Epidermal melanocyte (primary cell): ENCODE results near the gene TAF7.
"Not testable (repeated sequence)": the region's sequence is repeated elsewhere in the genome, so short reads cannot be mapped to it uniquely, and the experiment has no call there.

Experiments used
- DNase-seq: peaks from one replicate; pipeline ENCODE4 v3.0.0; 2011; ENCODE audit warnings: low spot score; ENCODE audit not compliant: insufficient read length

The TAF7 gene

GRCh38 chr5:141320225-141321169 is at the start of gene TAF7:
Gene TAF7, minus strand, starts transcription at chr5:141320784. Its CDS starts 740 bp downstream, at chr5:141320044.
- peak; percentile 80 for DNase-seq

DNA sequence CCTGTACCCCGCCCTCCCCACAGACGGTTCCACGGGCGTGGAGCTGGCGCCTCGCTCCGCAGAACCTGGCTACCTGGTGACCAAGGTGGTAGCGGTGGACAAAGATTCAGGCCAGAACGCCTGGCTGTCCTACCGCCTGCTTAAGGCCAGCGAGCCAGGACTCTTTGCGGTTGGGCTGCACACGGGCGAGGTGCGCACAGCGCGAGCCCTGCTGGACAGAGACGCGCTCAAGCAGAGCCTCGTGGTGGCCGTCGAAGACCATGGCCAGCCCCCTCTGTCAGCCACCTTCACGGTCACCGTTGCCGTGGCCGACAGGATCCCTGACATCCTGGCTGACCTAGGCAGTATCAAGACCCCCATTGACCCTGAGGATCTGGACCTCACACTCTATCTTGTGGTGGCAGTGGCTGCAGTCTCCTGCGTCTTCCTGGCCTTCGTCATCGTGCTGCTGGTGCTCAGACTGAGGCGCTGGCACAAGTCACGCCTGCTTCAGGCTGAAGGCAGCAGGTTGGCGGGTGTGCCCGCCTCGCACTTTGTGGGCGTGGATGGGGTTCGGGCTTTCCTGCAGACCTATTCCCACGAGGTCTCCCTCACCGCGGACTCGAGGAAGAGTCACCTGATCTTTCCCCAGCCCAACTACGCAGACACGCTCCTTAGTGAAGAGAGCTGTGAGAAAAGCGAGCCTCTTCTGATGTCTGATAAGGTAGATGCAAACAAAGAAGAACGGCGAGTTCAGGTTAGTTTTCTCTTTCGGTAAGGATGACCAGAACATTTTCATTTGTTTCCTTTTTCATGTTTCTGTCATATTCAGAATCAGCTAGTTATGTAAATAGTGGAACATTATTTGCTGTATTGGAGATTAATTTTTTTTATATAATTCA is 45.7 kb upstream of the TAF7 start:
- no peak for DNase-seq

DNA sequence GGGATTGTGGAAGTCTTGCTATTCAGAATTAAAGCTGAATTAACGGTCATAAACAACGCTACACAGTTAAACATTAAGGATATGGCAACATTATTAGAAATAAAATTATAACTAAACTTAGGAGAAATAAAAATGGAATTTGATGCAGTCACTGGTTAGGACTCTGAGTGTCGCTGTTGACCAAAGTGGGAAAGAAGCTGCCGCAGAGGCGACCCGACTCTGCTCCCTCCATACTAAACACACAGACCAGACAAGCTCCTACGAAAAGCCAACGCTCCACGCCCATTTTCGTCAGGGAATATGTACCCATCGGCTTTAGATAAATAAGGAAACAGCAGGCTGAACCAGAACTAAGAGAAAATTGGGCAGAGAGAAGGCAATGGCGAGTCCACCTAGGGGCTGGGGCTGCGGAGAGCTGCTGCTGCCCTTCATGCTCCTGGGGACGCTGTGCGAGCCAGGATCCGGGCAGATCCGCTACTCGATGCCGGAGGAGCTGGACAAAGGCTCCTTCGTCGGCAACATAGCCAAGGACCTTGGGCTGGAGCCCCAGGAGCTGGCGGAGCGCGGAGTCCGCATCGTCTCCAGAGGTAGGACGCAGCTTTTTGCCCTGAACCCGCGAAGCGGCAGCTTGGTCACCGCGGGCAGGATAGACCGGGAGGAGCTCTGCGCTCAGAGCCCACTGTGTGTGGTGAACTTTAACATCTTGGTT is 43.5 kb upstream of the TAF7 start, which contains the start of gene PCDHGA5:
Gene PCDHGA5, plus strand, starts transcription at position 211 of the 709 bp plus-strand sequence. Its CDS starts 169 bp downstream, at position 380.
- no peak for DNase-seq

- DNase-seq, result no peak
Measured at GRCh38 chr5:141362719-141363118, 42.1 kb upstream of the TAF7 start.

- DNase-seq, result no peak
Measured at GRCh38 chr5:141360685-141361084, 40.1 kb upstream of the TAF7 start.

GRCh38 chr5:141359790-141360426 is 39.3 kb upstream of the TAF7 start, which contains the start of gene PCDHGB2:
Gene PCDHGB2, plus strand, starts transcription at chr5:141359994. Its CDS starts 142 bp downstream, at chr5:141360136.
- DNase-seq, result no peak

- no peak for DNase-seq
Measured at GRCh38 chr5:141356950-141357349, 36.4 kb upstream of the TAF7 start.

DNA sequence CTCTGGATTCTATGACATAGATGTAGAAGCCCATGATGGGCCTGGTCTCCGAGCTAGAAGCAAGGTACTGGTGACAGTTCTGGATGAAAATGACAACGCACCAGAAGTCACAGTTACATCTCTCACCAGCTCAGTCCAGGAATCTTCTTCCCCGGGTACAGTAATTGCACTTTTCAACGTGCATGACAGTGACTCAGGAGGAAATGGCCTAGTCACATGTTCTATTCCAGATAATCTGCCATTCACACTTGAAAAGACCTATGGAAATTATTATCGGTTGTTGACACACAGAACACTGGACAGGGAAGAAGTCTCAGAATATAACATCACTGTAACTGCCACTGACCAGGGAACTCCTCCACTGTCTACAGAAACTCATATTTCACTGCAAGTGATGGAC is 35.5 kb upstream of the TAF7 start:
- DNase-seq, result no peak

DNA sequence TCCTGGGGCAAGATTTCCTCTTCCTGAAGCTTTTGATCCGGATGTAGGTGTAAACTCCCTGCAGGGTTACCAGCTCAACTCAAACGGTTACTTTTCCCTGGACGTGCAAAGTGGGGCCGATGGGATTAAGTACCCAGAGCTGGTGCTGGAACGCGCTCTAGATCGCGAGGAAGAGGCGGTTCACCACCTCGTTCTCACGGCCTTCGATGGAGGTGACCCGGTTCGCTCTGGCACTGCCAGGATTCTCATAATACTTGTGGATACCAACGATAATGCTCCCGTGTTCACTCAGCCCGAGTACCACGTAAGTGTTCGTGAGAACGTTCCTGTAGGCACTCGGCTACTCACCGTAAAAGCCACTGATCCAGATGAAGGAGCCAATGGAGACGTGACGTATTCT is 35.1 kb upstream of the TAF7 start:
- DNase-seq, result no peak

GRCh38 chr5:141354900-141355469 is 34.4 kb upstream of the TAF7 start, which contains the start of gene PCDHGA4:
Gene PCDHGA4, plus strand, starts transcription at chr5:141355021. Its CDS starts 87 bp downstream, at chr5:141355108.
- DNase-seq, result no peak

DNA sequence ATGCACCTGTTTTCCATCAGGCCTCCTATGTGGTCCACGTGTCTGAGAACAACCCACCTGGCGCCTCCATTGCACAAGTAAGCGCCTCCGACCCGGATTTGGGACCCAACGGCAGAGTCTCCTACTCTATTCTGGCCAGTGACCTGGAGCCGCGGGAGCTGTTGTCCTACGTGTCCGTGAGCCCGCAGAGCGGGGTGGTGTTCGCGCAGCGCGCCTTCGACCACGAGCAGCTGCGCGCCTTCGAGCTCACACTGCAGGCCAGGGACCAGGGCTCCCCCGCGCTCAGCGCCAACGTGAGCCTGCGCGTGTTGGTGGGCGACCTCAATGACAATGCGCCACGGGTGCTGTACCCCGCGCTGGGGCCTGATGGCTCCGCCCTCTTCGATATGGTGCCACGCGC is 31.0 kb upstream of the TAF7 start:
- DNase-seq, result no peak

- DNase-seq, result no peak
Measured at GRCh38 chr5:141349917-141350619, 29.5 kb upstream of the TAF7 start, which contains the start of gene PCDHGB1. Gene PCDHGB1, plus strand, starts transcription at chr5:141350099. Its CDS starts 162 bp downstream, at chr5:141350261.

DNA sequence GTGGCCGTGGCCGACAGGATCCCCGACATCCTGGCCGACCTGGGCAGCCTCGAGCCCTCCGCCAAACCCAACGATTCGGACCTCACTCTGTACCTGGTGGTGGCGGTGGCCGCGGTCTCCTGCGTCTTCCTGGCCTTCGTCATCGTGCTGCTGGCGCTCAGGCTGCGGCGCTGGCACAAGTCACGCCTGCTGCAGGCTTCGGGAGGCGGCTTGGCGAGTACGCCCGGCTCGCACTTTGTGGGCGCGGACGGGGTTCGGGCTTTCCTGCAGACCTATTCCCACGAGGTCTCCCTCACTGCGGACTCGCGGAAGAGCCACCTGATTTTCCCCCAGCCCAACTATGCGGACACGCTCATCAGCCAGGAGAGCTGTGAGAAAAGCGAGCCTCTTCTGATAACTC is 25.4 kb upstream of the TAF7 start:
- DNase-seq, result not testable (repeated sequence)

DNA sequence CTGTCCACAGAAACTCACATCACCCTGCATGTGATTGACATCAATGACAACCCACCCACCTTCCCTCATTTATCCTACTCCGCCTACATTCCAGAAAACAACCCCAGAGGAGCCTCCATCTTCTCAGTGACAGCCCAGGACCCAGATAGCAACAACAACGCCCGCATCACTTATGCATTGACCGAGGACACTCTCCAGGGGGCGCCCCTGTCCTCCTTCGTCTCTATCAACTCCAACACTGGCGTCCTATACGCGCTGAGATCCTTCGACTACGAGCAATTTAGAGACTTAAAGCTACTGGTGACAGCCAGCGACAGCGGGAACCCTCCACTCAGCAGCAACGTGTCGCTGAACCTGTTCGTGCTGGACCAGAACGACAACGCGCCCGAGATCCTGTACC is 24.7 kb upstream of the TAF7 start:
- DNase-seq, result no peak

DNA sequence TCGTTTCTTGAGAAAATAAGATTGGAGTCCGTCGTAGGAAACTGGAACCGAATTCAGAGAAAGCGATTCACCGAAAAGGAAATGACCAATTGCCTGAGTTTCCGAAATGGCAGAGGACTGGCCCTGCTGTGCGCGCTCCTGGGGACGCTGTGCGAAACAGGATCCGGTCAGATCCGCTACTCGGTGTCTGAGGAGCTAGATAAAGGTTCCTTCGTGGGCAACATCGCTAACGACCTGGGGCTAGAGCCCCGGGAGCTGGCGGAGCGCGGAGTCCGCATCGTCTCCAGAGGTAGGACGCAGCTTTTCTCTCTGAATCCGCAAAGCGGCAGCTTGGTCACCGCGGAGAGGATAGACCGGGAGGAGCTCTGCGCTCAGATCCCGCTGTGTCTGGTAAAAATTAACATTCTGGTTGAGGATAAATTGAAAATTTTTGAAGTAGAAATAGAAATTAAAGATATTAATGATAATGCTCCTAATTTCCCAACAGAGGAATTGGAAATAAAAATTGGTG is 23.4 kb upstream of the TAF7 start:
- DNase-seq, result no peak

DNA sequence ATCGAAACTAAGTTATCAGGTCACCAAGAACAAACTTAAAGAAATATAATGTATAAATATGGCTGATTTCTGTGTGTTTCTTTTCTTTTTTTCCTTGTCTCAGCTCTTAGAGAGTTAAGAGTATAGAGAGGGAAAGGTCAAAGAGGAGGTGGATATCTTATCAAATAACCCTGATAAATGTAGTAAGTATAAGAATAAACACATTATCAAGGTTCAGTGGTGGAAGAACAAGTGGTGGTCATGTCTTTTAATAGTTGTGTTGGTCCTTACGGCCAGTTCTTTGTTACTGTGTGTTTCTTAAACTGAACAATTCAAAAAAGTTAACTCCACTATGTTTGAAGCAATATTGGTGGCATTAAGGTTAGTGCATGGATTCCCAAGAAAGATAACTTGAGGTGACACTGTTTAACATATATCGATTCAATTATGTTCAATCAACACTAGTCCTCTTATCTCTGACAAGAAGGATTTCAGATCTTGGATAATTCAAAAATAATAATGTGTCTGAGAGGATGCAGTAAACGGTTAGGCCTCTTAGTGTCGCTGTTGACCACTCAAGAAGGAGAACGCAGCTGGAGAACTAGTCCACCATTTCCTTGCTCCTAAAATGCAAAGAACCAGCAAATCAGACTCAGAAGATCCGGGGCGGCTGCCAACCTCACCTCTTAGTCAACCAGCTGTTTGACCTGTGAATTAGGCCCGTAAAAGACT is 22.8 kb upstream of the TAF7 start, which contains the start of gene PCDHGA3:
Gene PCDHGA3, plus strand, starts transcription at position 588 of the 711 bp plus-strand sequence. CDS start 205 bp downstream, outside the sequence.
- no peak for DNase-seq

DNA sequence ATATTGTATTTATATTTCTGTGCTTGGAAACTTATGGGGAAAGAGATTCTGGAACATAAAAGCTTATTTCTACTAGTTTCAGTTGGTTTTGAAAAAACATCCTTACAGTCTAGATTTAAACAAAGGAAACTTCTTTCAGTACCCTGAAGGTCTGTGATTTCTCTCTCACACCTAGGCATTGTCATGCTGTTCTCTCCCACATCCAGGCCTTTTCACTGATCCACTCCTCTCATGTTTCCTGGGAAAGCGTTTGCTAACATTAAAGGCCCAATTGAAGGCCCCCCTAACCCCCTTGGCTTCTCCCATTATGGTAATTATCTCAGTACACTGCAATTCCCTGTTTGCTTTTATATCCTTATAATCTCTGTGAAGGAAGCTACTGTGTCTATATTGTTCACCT is 22.2 kb upstream of the TAF7 start:
- DNase-seq, result no peak

GRCh38 chr5:141340781-141341354 is 20.3 kb upstream of the TAF7 start:
- DNase-seq, result not testable (repeated sequence)
